ENCODE results near the gene SLC5A1. TPM values are rescaled to one million over a fixed set of nuclear protein-coding genes. Genes with fewer than 3 reads are reported as not detected.
"Not testable (repeated sequence)": the region's sequence is repeated elsewhere in the genome, so short reads cannot be mapped to it uniquely, and the experiment has no call there.

SLC5A1 gene
- total RNA-seq, 2 experiments from 2014 or later = not detected

GRCh38 chr22:32130464-32130863, 87.4 kb downstream of the SLC5A1 start:
- Mint-ChIP-seq H3K36me3 (ENCODE audit: low read depth) (no peaks in the 10 kb centered on the region), H3K4me3 (no peak overlapping the region), H3K27ac (no peak overlapping the region), H3K27me3 (no peaks in the 10 kb centered on the region), H3K9me3 (no peaks in the 10 kb centered on the region), H3K4me1 (peaks cover 13% of the 10 kb centered on the region)
- POLR2A ChIA-PET = interaction anchor here (1.3 kb wide), 1 partner anchor 12 kb away, joined by 3 read pairs; no protein-coding TSS in a partner anchor
- no peak for DNase-seq
- CTCF ChIA-PET = interaction anchor here (0.7 kb wide), 1 partner anchor 266 kb away, joined by 3 read pairs; no protein-coding TSS in a partner anchor

GRCh38 chr22:32132126-32132525, 89.1 kb downstream of the SLC5A1 start:
- no peak for DNase-seq
- Mint-ChIP-seq H3K4me1 (peaks cover 22% of the 10 kb centered on the region), H3K9me3 (no peaks in the 10 kb centered on the region), H3K27ac (no peak overlapping the region), H3K4me3 (no peak overlapping the region), H3K36me3 (ENCODE audit: low read depth) (no peaks in the 10 kb centered on the region), H3K27me3 (no peaks in the 10 kb centered on the region)
- ChIA-PET CTCF (interaction anchor here (0.9 to 1.8 kb wide), 2 partner anchors 134 to 162 kb away, joined by 3 to 4 read pairs; no protein-coding TSS in a partner anchor), POLR2A (no interaction called here)

- Mint-ChIP-seq H3K27me3 (no peaks in the 10 kb centered on the region), H3K36me3 (ENCODE audit: low read depth) (no peaks in the 10 kb centered on the region), H3K4me3 (no peak overlapping the region), H3K27ac (no peak overlapping the region), H3K9me3 (no peaks in the 10 kb centered on the region), H3K4me1 (peaks cover 29% of the 10 kb centered on the region)
- no peak for DNase-seq
- ChIA-PET POLR2A (no interaction called here), CTCF (interaction anchor here (1.2 to 1.8 kb wide), 2 partner anchors 70 to 162 kb away, joined by 3 to 4 read pairs; no protein-coding TSS in a partner anchor)
These were observed 89.7 kb downstream of the SLC5A1 start for GRCh38 chr22:32132783-32133182.

GRCh38 chr22:32134796-32135195, 91.7 kb downstream of the SLC5A1 start:
- CTCF ChIA-PET; H3K27ac Mint-ChIP-seq; H3K9me3 Mint-ChIP-seq; H3K36me3 Mint-ChIP-seq (ENCODE audit: low read depth); DNase-seq; POLR2A ChIA-PET; H3K4me3 Mint-ChIP-seq; H3K27me3 Mint-ChIP-seq: not testable (repeated sequence)
- H3K4me1 Mint-ChIP-seq = peaks cover 35% of the 10 kb centered on the region

- H3K36me3 Mint-ChIP-seq (ENCODE audit: low read depth); POLR2A ChIA-PET; H3K27me3 Mint-ChIP-seq; DNase-seq; H3K9me3 Mint-ChIP-seq; CTCF ChIA-PET: not testable (repeated sequence)
- peaks cover 39% of the 10 kb centered on the region for H3K4me1 Mint-ChIP-seq
- peak overlapping the region; percentile 19 for H3K27ac Mint-ChIP-seq
- H3K4me3 Mint-ChIP-seq = peak overlapping the region; percentile 35
These were observed 92.9 kb downstream of the SLC5A1 start for GRCh38 chr22:32135958-32136357.

- H3K4me3 Mint-ChIP-seq = peak overlapping the region; percentile 82
- POLR2A ChIA-PET = interaction anchor here (0.8 kb wide), 1 partner anchor 338 kb away, joined by 3 read pairs; the partner anchor contains the start of gene FBXO7
- H3K4me1 Mint-ChIP-seq = peaks cover 49% of the 10 kb centered on the region
- not testable (repeated sequence) for H3K27me3 Mint-ChIP-seq; H3K36me3 Mint-ChIP-seq (ENCODE audit: low read depth); DNase-seq; H3K9me3 Mint-ChIP-seq
- peak overlapping the region; percentile 91 for H3K27ac Mint-ChIP-seq
- CTCF ChIA-PET = interaction anchor here (0.9 kb wide), 1 partner anchor 167 kb away, joined by 3 read pairs; no protein-coding TSS in a partner anchor
These were observed 93.8 kb downstream of the SLC5A1 start for GRCh38 chr22:32136881-32137280.

- POLR2A ChIA-PET = interaction anchor here (0.8 kb wide), 1 partner anchor 337 kb away, joined by 3 read pairs; the partner anchor contains the start of gene FBXO7
- not testable (repeated sequence) for H3K36me3 Mint-ChIP-seq (ENCODE audit: low read depth); H3K27me3 Mint-ChIP-seq; H3K9me3 Mint-ChIP-seq
- DNase-seq = peak; percentile 80
- peaks cover 56% of the 10 kb centered on the region for H3K4me1 Mint-ChIP-seq
- H3K27ac Mint-ChIP-seq = peak overlapping the region; percentile 91
- CTCF ChIA-PET = interaction anchor here (0.9 to 1.3 kb wide), 2 partner anchors 63 to 168 kb away, joined by 3 read pairs; no protein-coding TSS in a partner anchor
- peak overlapping the region; percentile 82 for H3K4me3 Mint-ChIP-seq
These were observed 94.8 kb downstream of the SLC5A1 start for GRCh38 chr22:32137731-32138324.

- POLR2A ChIA-PET; DNase-seq; H3K36me3 Mint-ChIP-seq (ENCODE audit: low read depth); H3K27me3 Mint-ChIP-seq; H3K9me3 Mint-ChIP-seq: not testable (repeated sequence)
- H3K4me3 Mint-ChIP-seq = peak overlapping the region; percentile 82
- H3K4me1 Mint-ChIP-seq = peaks cover 63% of the 10 kb centered on the region
- CTCF ChIA-PET = interaction anchor here (1.3 kb wide), 1 partner anchor 62 kb away, joined by 3 read pairs; no protein-coding TSS in a partner anchor
- H3K27ac Mint-ChIP-seq = peak overlapping the region; percentile 91
These were observed 95.5 kb downstream of the SLC5A1 start for GRCh38 chr22:32138576-32138975.

- not testable (repeated sequence) for H3K4me3 Mint-ChIP-seq; H3K36me3 Mint-ChIP-seq (ENCODE audit: low read depth); H3K9me3 Mint-ChIP-seq; H3K27me3 Mint-ChIP-seq
- ChIA-PET POLR2A (interaction anchor here (2.8 kb wide), 1 partner anchor 334 kb away, joined by 9 read pairs; the partner anchor contains the start of gene FBXO7), CTCF (interaction anchor here (0.8 to 2.3 kb wide), 4 partner anchors 61 to 249 kb away, joined by 3 to 19 read pairs (median 5); no protein-coding TSS in a partner anchor)
- peak overlapping the region; percentile 86 for H3K27ac Mint-ChIP-seq
- peaks cover 76% of the 10 kb centered on the region for H3K4me1 Mint-ChIP-seq
- peak; percentile 49 for DNase-seq
These were observed 97.6 kb downstream of the SLC5A1 start for GRCh38 chr22:32140688-32141087.

GRCh38 chr22:32142600-32142999, 99.5 kb downstream of the SLC5A1 start:
- CTCF ChIA-PET = interaction anchor here (0.7 to 2.3 kb wide), 4 partner anchors 58 to 268 kb away, joined by 3 to 19 read pairs (median 6); no protein-coding TSS in a partner anchor
- POLR2A ChIA-PET = interaction anchor here (0.8 to 2.8 kb wide), 4 partner anchors 12 to 332 kb away, joined by 3 to 9 read pairs (median 4); partner anchors contain the start of genes C22orf42 and FBXO7
- peaks cover 7% of the 10 kb centered on the region for H3K9me3 Mint-ChIP-seq
- H3K4me1 Mint-ChIP-seq = peaks cover 62% of the 10 kb centered on the region
- H3K27me3 Mint-ChIP-seq = no peaks in the 10 kb centered on the region
- H3K27ac Mint-ChIP-seq = peak overlapping the region; percentile 86
- H3K36me3 Mint-ChIP-seq (ENCODE audit: low read depth) = no peaks in the 10 kb centered on the region
- peak overlapping the region; percentile 16 for H3K4me3 Mint-ChIP-seq
- DNase-seq = peak; percentile 49

- no peak for DNase-seq
- ChIA-PET CTCF (no interaction called here), POLR2A (no interaction called here)
- no peak overlapping the region for H3K4me3 Mint-ChIP-seq
- H3K27me3 Mint-ChIP-seq = no peaks in the 10 kb centered on the region
- peak overlapping the region; percentile 86 for H3K27ac Mint-ChIP-seq
- peaks cover 11% of the 10 kb centered on the region for H3K9me3 Mint-ChIP-seq
- peaks cover 3% of the 10 kb centered on the region for H3K36me3 Mint-ChIP-seq (ENCODE audit: low read depth)
- H3K4me1 Mint-ChIP-seq = peaks cover 51% of the 10 kb centered on the region
These were observed 101.6 kb downstream of the SLC5A1 start for GRCh38 chr22:32144496-32145274.

- H3K36me3 Mint-ChIP-seq (ENCODE audit: low read depth); DNase-seq; H3K27me3 Mint-ChIP-seq; H3K4me3 Mint-ChIP-seq; POLR2A ChIA-PET; H3K27ac Mint-ChIP-seq; CTCF ChIA-PET: not testable (repeated sequence)
- Mint-ChIP-seq H3K4me1 (peaks cover 51% of the 10 kb centered on the region), H3K9me3 (peaks cover 11% of the 10 kb centered on the region)
These were observed 104.1 kb downstream of the SLC5A1 start for GRCh38 chr22:32147128-32147527.

GRCh38 chr22:32148372-32148771, 105.3 kb downstream of the SLC5A1 start:
- H3K27me3 Mint-ChIP-seq; POLR2A ChIA-PET; CTCF ChIA-PET; H3K4me3 Mint-ChIP-seq; H3K27ac Mint-ChIP-seq; DNase-seq; H3K36me3 Mint-ChIP-seq (ENCODE audit: low read depth): not testable (repeated sequence)
- H3K9me3 Mint-ChIP-seq = peaks cover 11% of the 10 kb centered on the region
- H3K4me1 Mint-ChIP-seq = peaks cover 50% of the 10 kb centered on the region

Data from activated CD4-positive, alpha-beta memory T cell treated with anti-CD3 and anti-CD28 coated beads, Interleukin-2, amount 10 ng/mL, durations not matched to agents 7 days and 5 days (primary cell).